HG02798 (cell line): Measurements from ENCODE around the gene BSG.
A peak's percentile ranks its signal among the peaks of the same experiment; 100 is the strongest.

Experiments used
- ATAC-seq: cut with Tn5 transposase; IDR thresholded peaks from one replicate; pipeline ENCODE4 v1.9.1; 2021; ENCODE audit warnings: mild to moderate bottlenecking; ENCODE audit not compliant: unreplicated experiment, poor library complexity

BSG gene

DNA sequence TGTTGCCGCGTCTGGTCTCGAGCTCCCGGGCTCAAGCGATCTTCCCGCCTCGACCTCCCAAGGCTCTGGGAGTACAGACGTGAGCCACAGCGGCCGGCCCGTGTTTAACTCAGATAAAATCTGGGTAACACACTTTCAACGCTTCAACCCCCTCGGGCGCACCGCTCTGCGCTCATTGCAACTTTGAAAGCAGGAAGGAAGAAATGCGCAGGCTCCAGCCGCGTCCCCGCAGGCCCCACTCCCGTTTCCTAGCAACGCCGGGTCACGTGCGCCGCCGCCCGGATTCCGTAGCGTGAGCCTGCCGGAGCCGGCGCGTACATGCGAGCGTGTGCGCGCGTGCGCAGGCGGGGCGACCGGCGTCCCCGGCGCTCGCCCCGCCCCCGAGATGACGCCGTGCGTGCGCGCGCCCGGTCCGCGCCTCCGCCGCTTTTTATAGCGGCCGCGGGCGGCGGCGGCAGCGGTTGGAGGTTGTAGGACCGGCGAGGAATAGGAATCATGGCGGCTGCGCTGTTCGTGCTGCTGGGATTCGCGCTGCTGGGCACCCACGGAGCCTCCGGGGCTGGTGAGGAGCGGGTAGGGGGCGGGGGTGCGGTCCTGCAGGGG, at the start of gene BSG:
Gene BSG, plus strand, starts transcription at position 457 of the 603 bp plus-strand sequence. Its CDS starts 39 bp downstream, at position 496.
- peak; percentile 83 for ATAC-seq

DNA sequence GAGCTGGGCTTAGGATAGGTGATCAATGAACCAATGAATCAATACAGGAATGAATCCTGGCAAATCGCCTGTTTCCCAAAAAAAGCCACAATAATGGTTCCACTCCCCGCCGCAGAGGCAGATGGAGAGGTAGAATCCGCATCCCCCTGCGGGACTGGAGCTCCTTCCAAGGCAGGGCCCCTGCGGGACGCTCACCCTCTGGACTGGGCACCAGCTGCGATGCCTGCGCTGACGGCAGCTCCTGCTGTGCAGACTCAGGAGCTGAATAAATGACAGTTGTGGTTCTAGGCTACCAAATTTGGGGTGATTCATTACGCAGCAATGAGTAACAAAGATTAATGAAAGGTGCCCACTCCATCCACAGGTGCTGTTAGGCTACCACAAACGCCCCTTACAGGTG, 49.7 kb upstream of the BSG start:
- ATAC-seq: no peak

DNA sequence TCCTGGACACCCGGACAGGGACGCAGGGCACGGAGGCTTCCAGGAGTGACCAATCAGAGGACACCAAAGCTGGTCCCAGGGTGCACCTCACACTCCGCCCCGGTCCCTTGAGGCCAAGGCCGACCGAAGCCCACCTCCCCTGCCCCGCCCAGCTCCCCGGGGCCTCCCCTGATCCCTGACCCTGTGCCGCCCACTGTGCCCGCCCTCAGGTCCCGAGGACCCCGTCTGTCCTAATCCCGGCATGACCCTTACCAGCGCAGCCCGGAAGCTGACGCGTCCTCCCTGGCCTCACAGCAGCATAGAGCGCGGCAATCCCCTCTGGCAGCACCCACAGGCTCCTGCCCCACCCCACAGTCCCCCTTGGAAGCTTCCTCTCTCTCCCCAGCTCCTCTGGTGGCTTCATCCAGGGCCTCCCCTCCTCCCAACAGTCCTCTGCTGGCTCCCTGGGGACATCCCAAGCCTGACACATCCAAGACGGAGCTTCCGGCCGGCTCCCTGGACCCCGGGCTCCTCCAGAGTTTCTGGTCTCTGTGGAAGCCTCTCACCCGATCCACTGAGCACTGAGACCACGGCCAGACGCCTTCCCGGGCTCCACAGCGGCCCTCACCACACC, 48.2 kb upstream of the BSG start:
- no peak for ATAC-seq

DNA sequence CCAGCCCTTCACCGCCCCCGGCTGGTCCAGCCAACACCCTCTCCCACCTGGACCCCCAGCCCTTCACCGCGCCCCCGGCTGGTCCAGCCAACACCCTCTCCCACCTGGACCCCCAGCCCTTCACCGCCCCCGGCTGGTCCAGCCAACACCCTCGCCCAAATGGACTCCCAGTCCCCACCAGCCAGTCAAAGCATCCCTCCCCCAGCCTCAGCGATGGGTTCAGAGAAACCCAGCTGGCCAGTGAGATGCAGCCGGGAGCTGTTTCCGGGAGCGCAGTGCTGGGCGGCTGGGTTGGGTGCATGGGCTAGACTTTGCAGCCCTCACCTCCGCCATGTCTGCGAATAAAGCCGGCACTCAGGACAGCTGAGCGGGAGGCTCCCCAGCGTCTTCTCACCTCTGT, 47.4 kb upstream of the BSG start:
- ATAC-seq: no peak

DNA sequence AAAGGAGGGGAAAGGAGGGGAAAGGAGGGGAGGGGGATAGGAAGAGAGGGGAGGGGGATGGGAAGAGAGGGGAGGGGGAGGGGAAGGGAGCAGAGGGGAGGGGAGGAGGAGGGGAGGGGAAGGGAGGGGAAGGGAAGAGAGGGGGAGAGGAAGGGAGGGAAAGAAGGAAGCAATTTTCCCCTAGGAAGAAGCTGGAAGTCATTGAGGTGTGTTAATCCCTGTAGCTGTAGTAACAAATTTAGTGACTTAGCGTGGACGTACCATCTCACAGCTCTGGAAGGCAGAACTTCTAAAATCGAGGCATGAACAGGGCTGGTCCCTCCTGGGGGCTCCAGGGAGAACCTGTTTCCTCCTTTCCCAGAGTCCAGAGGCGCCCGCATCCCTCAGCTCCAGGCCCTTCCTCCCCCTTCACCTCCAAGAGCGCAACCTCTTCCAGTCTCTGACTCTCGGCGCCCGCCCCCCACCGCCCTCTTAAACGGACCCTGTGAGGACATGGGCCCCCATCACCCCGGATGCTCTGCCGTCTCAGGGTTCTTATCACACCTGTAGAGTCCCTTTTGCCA, 46.5 kb upstream of the BSG start:
- ATAC-seq: no peak

DNA sequence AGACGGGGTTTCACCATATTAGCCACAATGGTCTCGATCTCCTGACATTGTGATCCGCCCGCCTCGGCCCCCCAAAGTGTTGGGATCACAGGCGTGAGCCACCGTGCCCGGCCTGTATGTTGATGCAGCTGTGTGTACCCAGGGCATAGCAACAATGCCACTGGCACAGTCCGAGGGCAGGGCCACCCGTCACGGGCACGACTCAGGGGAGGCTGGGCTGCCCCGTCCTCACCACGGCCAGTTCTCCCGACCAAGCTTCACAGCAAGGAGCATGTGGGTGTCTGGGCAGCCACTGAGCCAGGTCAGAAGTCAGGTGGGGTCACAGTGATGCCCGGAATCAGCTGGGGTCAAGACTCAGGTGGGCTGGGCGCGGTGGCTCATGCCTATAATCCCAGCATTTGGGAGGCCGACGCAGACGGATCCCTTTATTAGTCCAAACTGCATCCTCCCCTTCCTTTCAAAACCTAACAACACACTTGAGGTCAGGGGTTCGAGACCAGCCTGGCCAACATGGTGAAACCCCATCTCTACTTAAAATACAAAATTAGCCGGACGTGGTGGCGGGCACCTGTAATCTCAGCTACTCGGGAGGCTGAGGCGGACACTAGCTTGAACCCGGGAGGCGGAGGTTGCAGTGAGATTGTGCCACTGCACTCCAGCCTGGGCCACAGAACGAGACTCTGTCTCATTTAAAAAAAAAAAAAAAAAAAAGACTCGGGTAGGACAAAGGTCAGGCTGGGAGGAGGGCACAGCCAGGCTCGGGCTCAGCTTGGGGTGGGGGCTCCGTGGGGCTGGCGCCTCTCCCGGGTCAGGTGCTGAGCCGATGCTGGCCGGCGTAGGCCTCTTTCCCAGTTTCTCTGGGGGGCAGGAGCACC, 42.0 kb upstream of the BSG start:
- ATAC-seq: no peak

DNA sequence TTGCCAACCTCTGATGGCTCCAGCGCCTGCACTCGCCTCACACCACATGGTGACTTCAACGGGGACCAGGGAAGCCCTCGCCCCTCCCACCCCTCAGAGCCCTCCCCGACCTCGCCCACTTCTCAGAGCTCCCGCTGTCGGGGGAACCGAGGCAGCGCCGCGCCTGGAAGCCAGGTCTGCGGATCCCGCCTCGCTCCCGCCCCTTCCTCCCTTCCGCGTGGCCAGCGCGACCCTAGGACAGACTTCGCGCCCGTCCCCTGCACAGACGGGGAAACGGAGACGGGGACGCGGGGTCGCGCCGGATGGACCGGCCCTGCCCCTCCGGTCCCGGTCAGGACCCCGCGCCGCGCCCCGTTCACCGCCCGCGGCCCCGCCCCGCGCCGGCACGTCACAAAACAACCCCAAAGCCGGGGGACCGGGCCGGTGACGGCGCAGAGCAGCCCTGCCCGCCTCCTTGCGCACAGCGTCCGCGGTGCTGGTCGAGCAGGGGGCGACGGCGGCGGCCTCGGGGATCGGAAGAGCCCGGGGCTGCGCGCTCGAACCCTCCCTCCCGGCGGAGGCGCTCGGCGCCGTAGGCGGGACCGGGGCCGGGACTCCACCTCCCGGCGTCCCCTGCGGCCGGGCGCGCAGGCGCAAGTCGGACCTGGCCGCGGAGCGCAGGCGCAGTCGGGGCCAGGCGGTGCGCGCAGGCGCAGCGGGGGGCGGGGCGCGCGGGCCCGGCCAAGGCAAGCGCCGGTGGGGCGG, 41.2 kb upstream of the BSG start:
- ATAC-seq: peak; percentile 84

DNA sequence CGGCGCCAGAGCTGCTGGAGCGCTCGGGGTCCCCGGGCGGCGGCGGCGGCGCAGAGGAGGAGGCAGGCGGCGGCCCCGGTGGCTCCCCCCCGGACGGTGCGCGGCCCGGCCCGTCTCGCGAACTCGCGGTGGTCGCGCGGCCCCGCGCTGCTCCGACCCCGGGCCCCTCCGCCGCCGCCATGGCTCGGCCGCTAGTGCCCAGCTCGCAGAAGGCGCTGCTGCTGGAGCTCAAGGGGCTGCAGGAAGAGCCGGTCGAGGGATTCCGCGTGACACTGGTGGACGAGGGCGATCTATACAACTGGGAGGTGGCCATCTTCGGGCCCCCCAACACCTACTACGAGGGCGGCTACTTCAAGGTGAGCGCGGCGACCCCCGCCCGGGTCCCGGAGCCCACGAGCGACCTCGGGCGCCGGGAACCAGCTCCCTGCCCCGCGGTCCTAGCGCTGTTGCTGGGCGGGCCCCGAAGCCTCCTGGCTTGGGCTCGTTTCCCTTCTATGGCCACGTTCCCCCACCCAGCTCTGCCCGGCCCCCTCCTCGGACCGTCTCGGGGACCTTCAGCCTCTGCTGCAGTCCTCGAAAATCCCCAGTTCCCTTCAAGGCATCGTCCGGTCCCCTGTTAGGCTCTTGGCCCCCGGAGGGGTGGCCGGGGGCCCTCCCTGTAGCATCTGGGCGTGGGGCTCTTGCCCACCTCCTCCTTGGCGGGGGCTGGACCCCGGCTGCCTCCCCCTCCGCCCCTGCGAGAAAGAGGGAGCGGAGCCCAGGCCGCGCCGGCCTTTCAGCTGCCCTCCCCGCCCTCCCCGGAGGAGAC, 40.4 kb upstream of the BSG start, which contains the start of gene CDC34:
Gene CDC34, plus strand, starts transcription at position 8 of the 808 bp plus-strand sequence. Its CDS starts 172 bp downstream, at position 180.
- ATAC-seq: no peak

DNA sequence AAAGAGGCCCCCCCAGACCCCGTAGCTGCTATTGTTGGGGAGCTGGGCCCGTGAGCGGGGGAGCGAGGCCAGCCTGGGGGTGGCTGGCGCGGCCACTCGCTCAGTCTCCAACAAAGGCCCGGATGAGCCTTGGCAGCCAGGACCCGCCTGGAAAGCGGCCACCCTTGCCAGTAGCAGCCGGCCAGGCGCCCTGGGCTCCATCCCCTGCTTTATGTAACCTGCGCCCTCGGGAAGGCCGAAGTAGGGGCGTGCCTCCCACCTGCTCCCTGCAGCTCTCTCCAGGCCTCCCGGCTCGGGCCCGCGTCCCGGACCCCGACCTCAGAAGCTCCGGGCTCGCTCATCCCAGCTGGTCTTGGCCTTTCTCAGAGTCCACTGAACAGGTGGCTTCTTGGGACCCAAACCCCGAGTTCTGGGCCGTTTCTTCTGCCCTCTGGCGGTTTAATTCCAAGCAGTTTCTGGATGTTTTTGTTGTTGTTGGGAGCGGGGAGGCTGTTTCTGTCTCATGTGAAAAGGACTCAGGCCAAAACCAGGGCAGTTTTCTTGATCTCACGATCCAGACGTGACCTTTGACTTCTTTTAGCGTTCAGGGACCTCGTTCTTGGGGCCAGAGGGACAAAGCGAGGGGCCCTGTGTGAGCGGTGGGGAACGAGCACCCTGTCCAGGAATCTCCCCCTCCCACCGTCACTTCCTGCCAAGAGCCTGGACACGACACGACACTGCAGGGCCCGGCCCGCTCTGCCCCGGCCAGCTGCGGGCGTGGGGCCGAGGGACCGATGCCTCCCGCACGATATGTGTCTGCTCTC, 39.6 kb upstream of the BSG start:
- ATAC-seq: no peak

DNA sequence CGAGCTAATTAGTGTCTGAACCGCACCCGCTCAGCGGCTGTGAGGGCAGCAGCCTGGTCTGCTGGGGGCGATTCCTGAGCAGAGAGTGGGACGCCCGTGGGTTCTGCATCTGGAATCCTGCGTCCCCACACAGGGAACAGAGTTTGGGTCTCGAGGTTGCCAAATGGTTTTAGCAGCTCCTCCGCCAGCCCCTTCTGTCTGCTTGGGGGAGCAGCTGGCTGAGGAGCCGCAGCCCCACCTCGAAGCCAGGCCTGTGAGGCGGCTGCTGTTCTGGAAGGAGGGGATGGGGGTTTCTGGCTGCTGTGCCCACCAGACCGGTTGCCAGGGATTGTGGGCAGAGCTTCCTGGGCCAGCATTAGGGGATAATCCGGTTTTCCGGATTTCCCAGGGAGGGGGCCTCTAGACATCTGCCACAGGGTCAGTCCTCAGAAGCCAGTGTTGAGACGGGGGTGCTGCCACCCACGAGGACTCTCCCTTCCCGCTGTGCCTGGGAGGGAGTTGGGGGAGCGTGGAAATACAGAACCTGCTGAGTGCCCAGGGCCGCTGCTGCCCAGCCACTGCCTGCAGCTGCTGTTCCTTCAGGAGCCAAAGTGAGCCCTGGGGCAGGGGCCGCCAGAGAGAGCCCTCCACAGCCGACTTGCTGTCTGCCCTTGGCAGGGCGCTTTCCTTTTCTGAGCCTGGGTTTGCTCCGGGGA, 38.9 kb upstream of the BSG start:
- ATAC-seq: no peak

DNA sequence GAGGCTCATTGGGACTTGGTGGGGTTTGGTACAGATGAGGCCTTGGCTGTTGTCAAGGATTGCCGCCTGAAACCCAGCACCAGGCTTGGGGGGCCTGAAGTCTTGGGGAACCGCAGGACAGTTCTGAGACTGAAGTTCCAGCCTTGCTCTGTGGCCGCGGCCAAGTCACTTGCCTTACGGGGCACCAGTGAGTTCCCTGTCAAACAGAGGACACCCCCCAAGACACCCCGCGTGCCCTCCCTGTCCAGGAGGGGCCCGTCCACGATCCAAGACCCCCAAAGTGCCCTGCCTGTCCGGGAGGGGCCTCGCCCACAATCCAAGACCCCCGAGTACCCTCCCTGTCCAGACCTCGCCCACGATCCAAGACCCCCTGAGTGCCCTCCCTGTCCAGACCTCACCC, 38.3 kb upstream of the BSG start:
- ATAC-seq: no peak

DNA sequence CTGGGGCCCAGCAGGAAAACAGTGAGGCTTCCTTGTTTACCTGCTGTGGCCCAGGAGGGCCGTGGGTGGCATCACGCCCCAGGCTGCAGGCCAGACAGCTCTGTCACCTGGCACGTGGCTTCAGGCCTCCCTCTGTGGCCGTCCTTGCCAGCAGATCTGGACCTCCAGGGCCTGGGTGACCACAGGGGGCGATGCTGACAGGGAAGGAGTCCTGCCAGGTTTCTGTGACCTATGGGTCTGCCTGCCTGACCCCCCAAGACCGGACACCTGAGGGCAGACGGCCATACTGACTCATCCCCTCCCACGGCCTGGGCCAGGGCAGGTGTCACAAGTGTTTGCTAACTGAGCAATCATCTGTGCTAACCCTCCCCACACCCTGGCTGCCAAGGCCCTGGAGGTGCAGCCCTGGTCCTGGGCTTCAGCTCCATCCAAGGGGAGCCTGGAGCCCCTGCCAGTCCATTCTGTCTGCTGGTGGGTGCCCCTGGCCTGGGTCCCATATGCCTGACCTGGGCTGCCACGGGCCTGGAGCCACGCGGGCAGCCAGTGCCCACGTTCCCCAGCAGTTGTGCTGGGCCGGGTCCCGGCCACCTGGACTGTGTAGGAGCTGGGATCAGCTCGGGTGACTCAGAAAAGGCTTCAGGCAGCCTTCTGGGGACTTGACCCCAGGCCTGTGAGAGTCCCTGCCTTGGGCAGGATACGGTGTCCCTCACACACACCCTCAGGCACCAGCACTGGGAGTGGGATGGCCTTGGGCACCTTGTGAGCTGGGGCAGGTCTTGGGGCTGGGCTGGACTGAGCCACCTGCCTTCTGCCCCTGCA, 37.2 kb upstream of the BSG start:
- no peak for ATAC-seq

DNA sequence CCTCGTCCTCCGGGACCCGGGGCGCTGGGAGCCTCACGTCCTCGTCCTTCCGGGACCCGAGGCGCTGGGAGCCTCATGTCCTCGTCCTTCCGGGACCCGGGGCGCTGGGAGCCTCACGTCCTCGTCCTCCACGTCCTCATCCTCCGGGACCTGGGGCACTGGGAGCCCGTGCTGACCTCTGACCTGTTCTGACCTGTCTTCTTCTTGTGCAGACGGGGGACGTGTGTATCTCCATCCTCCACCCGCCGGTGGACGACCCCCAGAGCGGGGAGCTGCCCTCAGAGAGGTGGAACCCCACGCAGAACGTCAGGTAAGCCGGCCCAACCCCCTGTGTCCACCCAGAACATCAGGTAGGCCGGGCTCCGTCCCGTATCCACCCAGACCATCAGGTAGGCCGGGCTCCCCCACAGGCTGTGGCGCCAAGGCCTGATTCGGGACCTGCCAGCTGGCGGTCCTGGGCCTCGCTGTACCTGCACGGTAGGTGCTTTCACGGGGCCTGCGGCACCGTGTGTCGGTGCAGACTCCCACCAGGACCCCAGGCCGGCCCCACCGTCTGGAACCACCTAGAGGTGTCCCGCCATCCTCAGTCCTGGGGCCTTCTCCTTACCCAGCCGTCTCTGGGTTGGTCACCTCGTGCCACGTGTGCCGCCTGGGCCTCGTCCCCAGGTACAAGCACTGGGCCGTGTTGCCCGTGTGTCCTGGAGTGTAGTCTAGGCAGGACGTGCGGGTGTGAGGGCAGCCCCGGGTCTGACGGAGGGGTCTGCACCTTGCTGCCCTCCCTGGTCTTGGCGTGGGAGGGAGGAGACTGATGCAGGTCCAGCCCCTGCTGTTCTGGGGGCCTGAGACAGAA, 36.1 kb upstream of the BSG start:
- no peak for ATAC-seq

DNA sequence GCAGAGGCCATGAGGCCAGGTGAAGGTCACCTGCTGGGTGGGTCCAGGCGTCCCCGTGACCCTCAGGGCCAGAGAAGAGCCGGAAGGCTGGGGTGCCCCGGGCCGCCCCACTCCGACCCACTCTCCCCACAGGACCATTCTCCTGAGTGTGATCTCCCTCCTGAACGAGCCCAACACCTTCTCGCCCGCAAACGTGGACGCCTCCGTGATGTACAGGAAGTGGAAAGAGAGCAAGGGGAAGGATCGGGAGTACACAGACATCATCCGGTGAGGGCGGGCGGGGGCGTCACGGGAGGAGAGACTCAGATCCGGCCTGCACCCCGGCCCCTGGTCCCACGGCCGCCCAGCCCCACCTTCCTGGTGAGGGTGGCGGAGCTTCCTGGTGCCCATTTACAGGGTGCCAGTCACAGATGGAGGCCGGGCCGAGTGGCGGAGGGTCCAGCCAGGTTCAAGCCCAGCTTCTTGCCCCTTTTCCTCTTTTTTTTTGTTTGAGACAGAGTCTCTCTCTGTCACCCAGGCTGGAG, 35.5 kb upstream of the BSG start:
- no peak for ATAC-seq

DNA sequence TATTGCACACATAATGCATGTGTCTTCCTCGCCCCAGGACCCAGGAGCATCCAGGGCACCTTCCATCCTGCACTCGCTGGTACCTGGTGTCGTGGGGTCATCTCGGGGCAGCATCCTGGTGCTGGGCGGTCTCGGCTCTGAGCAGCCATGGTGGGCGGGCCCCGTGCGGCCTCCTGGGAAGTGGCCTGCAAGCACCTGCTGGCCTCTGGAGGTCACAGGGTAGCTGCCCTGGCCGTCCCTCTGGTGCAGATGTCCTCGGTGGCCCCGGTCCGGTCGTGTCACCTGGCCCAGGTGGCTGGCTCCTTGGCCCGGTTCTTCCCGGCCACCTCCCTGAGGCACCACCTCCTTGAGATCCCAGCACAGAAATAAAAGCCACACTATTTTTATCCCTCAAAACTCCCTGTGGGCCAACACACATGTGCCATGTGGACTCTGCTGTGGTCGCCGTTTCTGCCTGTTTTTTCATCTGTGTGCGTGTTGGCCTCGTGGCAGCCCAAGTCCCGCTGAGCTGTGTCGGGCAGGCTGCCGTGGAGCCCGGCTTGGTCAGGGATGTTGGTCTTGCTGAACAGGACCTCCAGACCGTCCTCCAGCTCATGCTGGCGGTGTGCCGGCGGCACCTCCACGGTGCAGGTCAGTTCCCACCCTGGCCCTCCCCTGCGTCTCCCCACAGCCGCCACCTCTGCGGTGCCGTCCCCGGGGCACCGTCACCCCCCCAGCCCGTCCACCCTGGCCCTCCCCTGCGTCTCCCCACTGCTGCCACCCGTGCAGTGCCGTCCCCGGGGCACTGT, 33.6 kb upstream of the BSG start:
- ATAC-seq: no peak
